Stimulated activated CD8-positive, alpha-beta memory T cell treated with anti-CD3 and anti-CD28 coated beads, Interleukin-12 subunit alpha, Interleukin-12 subunit beta, amount 100 ng/mL, for 24 hours (primary cell): ENCODE measurements around the gene ACTR3.

Experiments used
- DNase-seq: peaks from one replicate; pipeline ENCODE4 v3.0.0-alpha.2; 2020; ENCODE audit errors: extremely low read depth

The ACTR3 gene

GRCh38 chr2:114001152-114001551, 111.3 kb downstream of the ACTR3 start:
- no peak for DNase-seq

GRCh38 chr2:114001937-114002336, 112.0 kb downstream of the ACTR3 start:
- no peak for DNase-seq

GRCh38 chr2:114005110-114005783, 115.4 kb downstream of the ACTR3 start:
- DNase-seq = no peak

- DNase-seq = no peak
Observed at GRCh38 chr2:114006460-114006859, 116.6 kb downstream of the ACTR3 start.

GRCh38 chr2:114007436-114007835, 117.5 kb downstream of the ACTR3 start:
- DNase-seq = no peak

- DNase-seq = no peak
Observed at GRCh38 chr2:114008720-114009119, 118.8 kb downstream of the ACTR3 start.

GRCh38 chr2:114009205-114009944, 119.5 kb downstream of the ACTR3 start:
- DNase-seq = no peak

GRCh38 chr2:114010001-114010400, 120.1 kb downstream of the ACTR3 start:
- DNase-seq = no peak

- DNase-seq = no peak
Observed at GRCh38 chr2:114011713-114012112, 121.8 kb downstream of the ACTR3 start.
